ENCODE data around the gene SEMA3D. TPM values are rescaled to one million over a fixed set of nuclear protein-coding genes. Genes with fewer than 3 reads are reported as not detected.

The SEMA3D gene
- total RNA-seq, 4 donors from 2014 or later, result 4.8 to 12.7 (median 9.8) TPM

- Histone ChIP-seq H3K27me3 (no peaks in the 10 kb centered on the region), H3K4me3 (no peak overlapping the region), H3K36me3 (no peaks in the 10 kb centered on the region), H3K4me1 (no peaks in the 10 kb centered on the region), H3K9me3 (no peaks in the 10 kb centered on the region), H3K27ac (no peak overlapping the region)
- WGBS, 2 donors, result 35 to 74% methylated on average over 2 of the region's 2 CpGs
- no peak for TF ChIP-seq EP300 (IDR thresholded peaks at IDR 0.05)
- TF ChIP-seq, protein P1, sequence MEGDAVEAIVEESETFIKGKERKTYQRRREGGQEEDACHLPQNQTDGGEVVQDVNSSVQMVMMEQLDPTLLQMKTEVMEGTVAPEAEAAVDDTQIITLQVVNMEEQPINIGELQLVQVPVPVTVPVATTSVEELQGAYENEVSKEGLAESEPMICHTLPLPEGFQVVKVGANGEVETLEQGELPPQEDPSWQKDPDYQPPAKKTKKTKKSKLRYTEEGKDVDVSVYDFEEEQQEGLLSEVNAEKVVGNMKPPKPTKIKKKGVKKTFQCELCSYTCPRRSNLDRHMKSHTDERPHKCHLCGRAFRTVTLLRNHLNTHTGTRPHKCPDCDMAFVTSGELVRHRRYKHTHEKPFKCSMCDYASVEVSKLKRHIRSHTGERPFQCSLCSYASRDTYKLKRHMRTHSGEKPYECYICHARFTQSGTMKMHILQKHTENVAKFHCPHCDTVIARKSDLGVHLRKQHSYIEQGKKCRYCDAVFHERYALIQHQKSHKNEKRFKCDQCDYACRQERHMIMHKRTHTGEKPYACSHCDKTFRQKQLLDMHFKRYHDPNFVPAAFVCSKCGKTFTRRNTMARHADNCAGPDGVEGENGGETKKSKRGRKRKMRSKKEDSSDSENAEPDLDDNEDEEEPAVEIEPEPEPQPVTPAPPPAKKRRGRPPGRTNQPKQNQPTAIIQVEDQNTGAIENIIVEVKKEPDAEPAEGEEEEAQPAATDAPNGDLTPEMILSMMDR (IDR thresholded peaks at IDR 0.05), result no peak
- TF ChIP-seq POLR2A (IDR thresholded peaks at IDR 0.05), result no peak
- DNase-seq (ENCODE audit: low spot score in 2 of 2), result no peak
Observed at GRCh38 chr7:85204496-85204895, 17.6 kb upstream of the SEMA3D start.

DNA sequence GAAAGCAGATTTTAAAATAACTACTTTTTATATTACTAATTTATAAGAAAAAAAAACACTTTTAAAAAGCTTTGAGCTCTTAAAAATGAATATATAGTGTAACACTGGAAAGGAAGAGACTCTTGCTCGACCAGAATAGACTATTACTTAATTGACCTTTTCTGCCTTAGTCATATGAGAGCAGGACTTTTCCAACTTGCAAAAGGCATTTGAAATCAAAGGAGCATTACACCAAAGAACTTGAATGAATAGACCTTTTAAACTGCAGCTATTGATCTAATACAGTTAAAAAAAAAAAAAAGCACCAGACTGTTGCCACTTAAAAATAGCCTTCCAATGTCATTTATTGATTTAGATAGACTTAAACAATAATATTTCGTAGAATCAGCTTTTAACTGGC lies 17.2 kb upstream of the SEMA3D start:
- Histone ChIP-seq H3K27me3 (no peaks in the 10 kb centered on the region), H3K27ac (no peak overlapping the region), H3K36me3 (no peaks in the 10 kb centered on the region), H3K4me3 (no peak overlapping the region), H3K4me1 (no peaks in the 10 kb centered on the region), H3K9me3 (no peaks in the 10 kb centered on the region)
- 52 to 64% methylated on average over 2 of the region's 2 CpGs for WGBS, 2 donors
- TF ChIP-seq POLR2A (IDR thresholded peaks at IDR 0.05) (no peak), EP300 (IDR thresholded peaks at IDR 0.05) (no peak)
- TF ChIP-seq, protein P1 (IDR thresholded peaks at IDR 0.05), result no peak
- no peak for DNase-seq (ENCODE audit: low spot score in 2 of 2)

DNA sequence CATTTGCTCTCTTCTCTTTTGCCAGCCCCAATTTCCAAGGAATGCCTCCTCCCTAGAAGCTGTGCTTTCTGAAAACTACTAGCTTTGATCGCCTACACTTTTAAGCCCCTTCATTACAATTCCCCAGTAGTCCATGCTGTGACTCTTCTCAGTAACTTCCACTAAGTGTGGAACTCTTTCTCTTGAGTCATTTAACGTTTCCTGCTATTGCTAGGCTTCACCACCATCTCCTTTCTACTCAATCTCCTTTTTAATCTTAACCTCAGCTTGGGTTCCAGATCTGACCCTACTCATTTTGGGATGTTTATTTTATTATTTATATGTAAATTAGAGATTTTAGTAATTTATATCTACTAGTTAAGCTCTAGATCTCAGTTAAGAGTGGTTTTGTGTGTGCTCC lies 14.4 kb upstream of the SEMA3D start:
- Histone ChIP-seq H3K36me3 (no peaks in the 10 kb centered on the region), H3K9me3 (no peaks in the 10 kb centered on the region), H3K4me3 (no peak overlapping the region), H3K27ac (no peak overlapping the region), H3K4me1 (no peaks in the 10 kb centered on the region), H3K27me3 (no peaks in the 10 kb centered on the region)
- no peak for TF ChIP-seq EP300 (IDR thresholded peaks at IDR 0.05)
- TF ChIP-seq POLR2A (IDR thresholded peaks at IDR 0.05), result no peak
- DNase-seq (ENCODE audit: low spot score in 2 of 2), result no peak
- 95% methylated on average over 2 of the region's 2 CpGs for WGBS, 2 donors

- TF ChIP-seq, protein P1 (IDR thresholded peaks at IDR 0.05), result no peak
- TF ChIP-seq POLR2A (IDR thresholded peaks at IDR 0.05) (no peak), EP300 (IDR thresholded peaks at IDR 0.05) (no peak)
- Histone ChIP-seq H3K27me3 (no peaks in the 10 kb centered on the region), H3K36me3 (no peaks in the 10 kb centered on the region), H3K9me3 (no peaks in the 10 kb centered on the region), H3K4me3 (no peak overlapping the region), H3K4me1 (no peaks in the 10 kb centered on the region), H3K27ac (no peak overlapping the region)
- DNase-seq (ENCODE audit: low spot score in 2 of 2), result no peak
Observed at GRCh38 chr7:85196696-85197095, 9.8 kb upstream of the SEMA3D start.

GRCh38 chr7:85191383-85191782 lies 4.5 kb upstream of the SEMA3D start:
- Histone ChIP-seq H3K36me3 (no peaks in the 10 kb centered on the region), H3K27me3 (no peaks in the 10 kb centered on the region), H3K9me3 (no peaks in the 10 kb centered on the region), H3K4me1 (peaks cover 0 to 9% (median 2%) of the 10 kb centered on the region in 4 donors), H3K27ac (no peak overlapping the region), H3K4me3 (no peak overlapping the region)
- no peak for DNase-seq (ENCODE audit: low spot score in 2 of 2)
- WGBS, 2 donors, result 2 to 14% methylated on average over 1 of the region's 1 CpG
- TF ChIP-seq, protein P1 (IDR thresholded peaks at IDR 0.05), result peak in 3 of 5 experiments; percentile 15 to 45 (median 25)
- TF ChIP-seq EP300 (IDR thresholded peaks at IDR 0.05) (no peak), POLR2A (IDR thresholded peaks at IDR 0.05) (no peak)

GRCh38 chr7:85186083-85186520 lies 754 bp downstream of the SEMA3D start:
- TF ChIP-seq POLR2A (IDR thresholded peaks at IDR 0.05) (no peak), EP300 (IDR thresholded peaks at IDR 0.05) (no peak)
- TF ChIP-seq, protein P1 (IDR thresholded peaks at IDR 0.05), result no peak
- Histone ChIP-seq H3K4me1 (peaks cover 0 to 20% (median 2%) of the 10 kb centered on the region in 4 donors), H3K27ac (peak overlapping the region; percentile 11 to 78 (median 75)), H3K4me3 (peak overlapping the region; percentile 40 to 69 (median 60)), H3K27me3 (no peaks in the 10 kb centered on the region), H3K9me3 (no peaks in the 10 kb centered on the region), H3K36me3 (no peaks in the 10 kb centered on the region)
- whole genome bisulfite sequencing, 2 donors, result 0 to 2% methylated on average over 26 to 27 of the region's 28 CpGs
- DNase-seq (ENCODE audit: low spot score in 2 of 2), result no peak

Data from tibial nerve (tissue), 4 donors.